ENCODE results near the gene CPO.

DNA sequence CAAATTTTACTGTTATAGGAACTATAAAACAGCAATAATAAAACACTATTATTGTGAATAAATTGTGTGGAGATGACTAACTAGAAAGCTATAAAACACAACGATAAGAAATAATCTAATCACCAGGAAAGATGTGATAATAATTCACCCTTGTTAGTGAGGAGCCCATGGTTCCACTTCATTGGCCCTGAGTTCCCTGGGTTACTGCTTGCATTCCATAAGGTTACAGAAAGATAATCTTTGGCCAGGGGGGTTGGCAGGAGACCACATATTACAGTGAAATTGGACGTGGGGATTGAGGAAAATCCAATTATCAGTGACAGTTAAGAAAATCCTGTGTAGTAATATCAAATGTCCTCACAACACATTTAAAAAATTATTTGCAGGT, 2.5 kb upstream of the CPO start:
- TF ChIP-seq, protein P1, sequence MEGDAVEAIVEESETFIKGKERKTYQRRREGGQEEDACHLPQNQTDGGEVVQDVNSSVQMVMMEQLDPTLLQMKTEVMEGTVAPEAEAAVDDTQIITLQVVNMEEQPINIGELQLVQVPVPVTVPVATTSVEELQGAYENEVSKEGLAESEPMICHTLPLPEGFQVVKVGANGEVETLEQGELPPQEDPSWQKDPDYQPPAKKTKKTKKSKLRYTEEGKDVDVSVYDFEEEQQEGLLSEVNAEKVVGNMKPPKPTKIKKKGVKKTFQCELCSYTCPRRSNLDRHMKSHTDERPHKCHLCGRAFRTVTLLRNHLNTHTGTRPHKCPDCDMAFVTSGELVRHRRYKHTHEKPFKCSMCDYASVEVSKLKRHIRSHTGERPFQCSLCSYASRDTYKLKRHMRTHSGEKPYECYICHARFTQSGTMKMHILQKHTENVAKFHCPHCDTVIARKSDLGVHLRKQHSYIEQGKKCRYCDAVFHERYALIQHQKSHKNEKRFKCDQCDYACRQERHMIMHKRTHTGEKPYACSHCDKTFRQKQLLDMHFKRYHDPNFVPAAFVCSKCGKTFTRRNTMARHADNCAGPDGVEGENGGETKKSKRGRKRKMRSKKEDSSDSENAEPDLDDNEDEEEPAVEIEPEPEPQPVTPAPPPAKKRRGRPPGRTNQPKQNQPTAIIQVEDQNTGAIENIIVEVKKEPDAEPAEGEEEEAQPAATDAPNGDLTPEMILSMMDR (optimal IDR thresholded peaks at IDR 0.05 in 1 of 3, IDR thresholded peaks at IDR 0.05 in 1 of 3, conservative IDR thresholded peaks at IDR 0.05 in 1 of 3; ENCODE audit: extremely low read depth in 1 of 3, insufficient read depth in 2 of 3, low read length in 3 of 3) = no peak
- no peak for TF ChIP-seq EZH2 (IDR thresholded peaks at IDR 0.05; ENCODE audit: low read length)
